Endothelial cell of umbilical vein (primary cell): ENCODE data around the gene EXOSC2. TPM values are rescaled to one million over a fixed set of nuclear protein-coding genes. Genes with fewer than 3 reads are reported as not detected.

ENCODE experiments used
- BruUV-seq: library from RNA; stranded (reverse); fragments of 400-500 nt; replicated peaks from 2 replicates; lab custom pipeline; 2021; lab: Mats Ljungman, UMichigan
- CTCF ChIA-PET: fragments of 300-600, 350-600 bp; sonication (Branson Sonifier 250); formaldehyde crosslinking; loops from one replicate; lab custom pipeline; 2021; ENCODE audit warnings: antibody characterized with exemption, inconsistent platforms; lab: Charles Lee
- POLR2A ChIA-PET: fragments of 300-600, 350-600 bp; sonication (Branson Sonifier 250); formaldehyde crosslinking; loops from one replicate; lab custom pipeline; 2021; ENCODE audit warnings: antibody characterized with exemption, inconsistent platforms; lab: Charles Lee
- DNase-seq: peaks from one replicate; pipeline ENCODE4 v3.0.0-alpha.2; 2011; ENCODE audit warnings: low read depth, low spot score
- FAIRE-seq: peaks from 2 replicates; lab custom pipeline; 2011; peaks lifted over from hg19 to GRCh38; lab: Jason Lieb, UNC
- H2AFZ ChIP-seq: 2 replicates; pipeline ENCODE4 v1.6.0; 2012; ENCODE audit warnings: low read depth, low read length, control low read depth, inconsistent platforms
- H3K27ac ChIP-seq: 2 replicates; pipeline ENCODE4 v1.5.1; 2011; ENCODE audit warnings: low read depth, mild to moderate bottlenecking, control low read depth, low read length, moderate library complexity; ENCODE audit not compliant: insufficient read depth
- H3K27me3 ChIP-seq, 2 experiments: 2 replicates each; pipeline versions ENCODE4 v1.6.0 to v1.6.1; 2011; ENCODE audit warnings: low read length in 2 of 2, mixed read lengths in 1 of 2; ENCODE audit not compliant: control insufficient read depth in 2 of 2, insufficient read depth in 2 of 2
- H3K36me3 ChIP-seq, 2 experiments: 2 replicates in 1 of 2; 3 replicates in 1 of 2; pipeline ENCODE4 v1.5.1; 2011; ENCODE audit warnings: low read length in 2 of 2, mild to moderate bottlenecking in 1 of 2, moderate library complexity in 1 of 2; ENCODE audit not compliant: control insufficient read depth in 2 of 2, insufficient read depth in 2 of 2; ENCODE audit errors: extremely low read depth in 1 of 2
- H3K4me1 ChIP-seq: 3 replicates; pipeline ENCODE4 v1.5.1; 2011; ENCODE audit warnings: mild to moderate bottlenecking, low read length; ENCODE audit not compliant: control insufficient read depth, insufficient read depth; ENCODE audit errors: extremely low read depth
- H3K4me2 ChIP-seq: 2 replicates; pipeline ENCODE4 v1.6.1; 2011; ENCODE audit warnings: low read length, control low read depth, mixed read lengths; ENCODE audit not compliant: insufficient read depth
- H3K4me3 ChIP-seq, 3 experiments: fragments of 200-600 bp in 1 of 3; sonication (generic), shearing (Covaris generic) in 1 of 3; replicated peaks in 1 of 3; 2 replicates each; pipeline ENCODE4 v1.5.1; 2011 to 2016; ENCODE audit warnings: control low read depth in 3 of 3, low read length in 3 of 3, mild to moderate bottlenecking in 2 of 3, inconsistent platforms in 1 of 3, low read depth in 1 of 3, moderate library complexity in 1 of 3; ENCODE audit not compliant: insufficient read depth in 1 of 3
- H3K79me2 ChIP-seq: 2 replicates; pipeline ENCODE4 v1.6.0; 2012; ENCODE audit warnings: low read length, inconsistent platforms; ENCODE audit not compliant: control insufficient read depth, insufficient read depth
- H3K9ac ChIP-seq: replicated peaks from 2 replicates; pipeline ENCODE3; 2011; ENCODE audit warnings: low read length, control low read depth; ENCODE audit not compliant: insufficient read depth; ENCODE audit errors: extremely low read depth
- H3K9me1 ChIP-seq: replicated peaks from 3 replicates; pipeline ENCODE4 v1.6.0; 2011; ENCODE audit warnings: mild to moderate bottlenecking, low read length; ENCODE audit not compliant: control insufficient read depth, insufficient read depth; ENCODE audit errors: extremely low read depth
- H3K9me3 ChIP-seq: replicated peaks from 2 replicates; pipeline ENCODE4 v1.5.1; 2012; ENCODE audit warnings: low read length, inconsistent platforms; ENCODE audit not compliant: control insufficient read depth, insufficient read depth
- H4K20me1 ChIP-seq: replicated peaks from 2 replicates; pipeline ENCODE3; 2011; ENCODE audit warnings: mild to moderate bottlenecking, low read length; ENCODE audit not compliant: control insufficient read depth, insufficient read depth; ENCODE audit errors: extremely low read depth
- EZH2 ChIP-seq: IDR thresholded peaks from 2 replicates; pipeline ENCODE4 v1.6.1; 2012; ENCODE audit warnings: borderline replicate concordance, low read depth, mild to moderate bottlenecking, moderate library complexity, low read length, inconsistent platforms; ENCODE audit not compliant: severe bottlenecking
- FOS ChIP-seq: IDR thresholded peaks from 2 replicates; pipeline ENCODE4 v1.6.1; 2011; ENCODE audit warnings: mild to moderate bottlenecking, low read length, moderate library complexity, borderline replicate concordance; ENCODE audit not compliant: insufficient read depth
- GATA2 ChIP-seq: IDR thresholded peaks from 2 replicates; pipeline ENCODE4 v1.7.0; 2011; ENCODE audit warnings: low read depth, mild to moderate bottlenecking, moderate library complexity, mixed read lengths, low read length; ENCODE audit not compliant: insufficient read length, insufficient read depth
- dilution Hi-C: fragments of 300-500 bp; cut with MboI; formaldehyde crosslinking; loops from one replicate; pipeline ENCODE4 v1.15.0; 2019; ENCODE audit warnings: low sequenced_read_pairs; ENCODE audit not compliant: extremely low pct_ligation_motif_present
- intact Hi-C: fragments of 100-400 bp; cut with micrococcal nuclease; formaldehyde crosslinking; loops from one replicate; pipeline ENCODE4 v1.10.0; 2022
- polyA plus RNA-seq, 4 experiments: library from polyadenylated mRNA; depleted of rRNA in 3 of 4; stranded (reverse) in 3 of 4; unstranded in 1 of 4; fragments of >200 nt; gene quantifications; 2 replicates each; pipeline versions ENCODE4 v1.2.1 to v1.2.3, GENCODE V29; 2011 to 2012; ENCODE audit warnings: missing spikeins in 1 of 4
- total RNA-seq: library from RNA; stranded (reverse); gene quantifications from 2 replicates; pipeline ENCODE4 v1.2.3, GENCODE V29; 2021

EXOSC2 gene
- total and polyA plus RNA-seq, 2 donors (not counting 3 experiments of a cell fraction or from before 2014, with no cell fraction given) = 25.5 to 44.4 TPM

DNA sequence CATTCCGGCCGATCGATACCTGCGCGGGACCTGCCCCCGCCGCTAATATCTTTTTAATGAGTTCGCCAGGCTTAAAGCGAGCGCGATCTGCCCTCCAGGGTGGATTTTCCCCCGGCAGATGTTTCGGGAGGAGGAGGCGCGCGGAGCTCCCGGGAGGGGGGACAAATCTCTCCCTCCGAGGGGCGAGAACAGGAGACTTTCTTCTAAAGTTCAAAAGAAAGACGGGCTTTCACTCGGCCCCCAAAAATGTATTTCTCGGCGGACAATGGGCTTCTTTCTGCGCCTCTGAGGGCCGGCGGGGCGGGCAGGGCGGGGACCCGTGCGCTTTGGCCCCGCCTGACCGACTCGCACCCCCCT, 33.3 kb upstream of the EXOSC2 start:
- dilution Hi-C loops = no loop called here
- POLR2A ChIA-PET = no interaction called here

DNA sequence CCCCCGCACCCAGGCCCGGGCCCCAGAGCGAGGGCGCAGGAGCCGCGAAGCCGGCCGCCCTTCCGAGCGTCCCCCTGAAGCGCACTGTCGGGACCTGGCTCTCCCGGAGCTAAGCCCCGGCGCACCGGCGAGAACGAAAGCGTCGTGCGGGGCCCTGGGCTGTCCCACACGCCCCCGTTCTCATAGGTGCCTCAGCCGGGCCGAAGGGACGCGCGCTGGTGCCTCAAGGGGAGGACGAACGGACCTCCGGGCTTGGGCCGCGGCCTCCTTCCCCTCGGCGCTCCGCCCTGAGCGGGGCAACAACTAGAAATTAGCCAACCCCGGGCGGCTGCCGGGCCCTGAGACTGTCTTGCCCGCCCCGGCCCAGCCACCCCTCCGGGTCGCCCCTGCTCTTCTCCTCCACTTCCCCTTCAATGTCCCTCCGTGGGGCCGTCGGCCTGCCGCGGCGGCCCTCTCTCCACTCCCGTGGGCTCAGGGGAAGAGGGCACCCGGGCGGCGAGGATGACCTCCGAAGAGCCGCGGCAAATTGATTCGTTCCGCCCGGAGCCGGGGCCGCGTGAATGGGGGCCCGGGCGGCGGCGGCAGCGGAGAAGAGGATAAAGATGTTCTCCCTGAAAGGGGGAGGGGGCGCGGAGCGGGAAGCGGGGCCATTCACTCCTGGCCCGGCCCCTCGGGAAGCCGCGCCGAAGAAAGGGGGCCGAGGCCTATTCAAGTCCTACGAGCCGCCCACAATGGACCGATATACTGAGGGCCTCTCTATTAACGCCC, 32.7 kb upstream of the EXOSC2 start:
- BruUV-seq = no TSS peak
- ChIA-PET POLR2A (no interaction called here), CTCF (no interaction called here)
- no peaks in the 10 kb centered on the region for H4K20me1 ChIP-seq
- intact Hi-C loops = no loop called here
- H3K79me2 ChIP-seq = no peaks in the 10 kb centered on the region
- no peak overlapping the region for H2AFZ ChIP-seq
- FAIRE-seq = no peak
- H3K27me3 ChIP-seq = peaks cover 78 to 91% of the 10 kb centered on the region in 2 experiments
- H3K4me3 ChIP-seq = peak overlapping the region in 1 of 3 experiments; percentile 9
- H3K9me3 ChIP-seq = no peaks in the 10 kb centered on the region
- dilution Hi-C loops = no loop called here
- H3K36me3 ChIP-seq = no peaks in the 10 kb centered on the region
- no peaks in the 10 kb centered on the region for H3K9me1 ChIP-seq
- peak overlapping the region; percentile 33 for H3K4me2 ChIP-seq
- DNase-seq = no peak
- no peak overlapping the region for H3K9ac ChIP-seq
- no peaks in the 10 kb centered on the region for H3K4me1 ChIP-seq
- TF ChIP-seq EZH2 (peak; percentile 98), GATA2 (no peak)
- H3K27ac ChIP-seq = no peak overlapping the region

More for the DNA sequence above, 33.3 kb upstream of the EXOSC2 start:
- intact Hi-C loops = no loop called here
- no peaks in the 10 kb centered on the region for H4K20me1 ChIP-seq
- no peak overlapping the region for H3K27ac ChIP-seq
- no peaks in the 10 kb centered on the region for H3K9me3 ChIP-seq
- H3K9me1 ChIP-seq = no peaks in the 10 kb centered on the region
- no peak for TF ChIP-seq FOS
- H3K4me3 ChIP-seq = no peak overlapping the region
- no peak overlapping the region for H3K9ac ChIP-seq
- H3K36me3 ChIP-seq = no peaks in the 10 kb centered on the region
- FAIRE-seq (no peak), DNase-seq (no peak)
- H3K4me2 ChIP-seq = no peak overlapping the region
- H3K4me1 ChIP-seq = no peaks in the 10 kb centered on the region
- no peak overlapping the region for H2AFZ ChIP-seq
- no TSS peak for BruUV-seq
- no peaks in the 10 kb centered on the region for H3K79me2 ChIP-seq
- CTCF ChIA-PET = no interaction called here
- H3K27me3 ChIP-seq = peaks cover 77 to 85% of the 10 kb centered on the region in 2 experiments
